A673 (cell line): Measurements from ENCODE around the gene SLC35B2.

Experiments used
- EZH2 ChIP-seq: fragments of 200-600 bp; sonication (generic); IDR thresholded peaks from 2 replicates; pipeline ENCODE4 v1.6.1; 2017; ENCODE audit warnings: borderline replicate concordance, low read depth, mild to moderate bottlenecking, mixed read lengths, antibody characterized with exemption, low read length; ENCODE audit not compliant: poor library complexity, severe bottlenecking
- TF ChIP-seq, protein P1 (sequence below): fragments of 300-800, 200-600 bp; sonication (generic); conservative IDR thresholded peaks from 2 replicates; pipeline ENCODE4 v1.5.1; 2017; ENCODE audit warnings: low read depth, mild to moderate bottlenecking, antibody characterized with exemption, low read length, moderate library complexity, mixed read lengths

DNA sequence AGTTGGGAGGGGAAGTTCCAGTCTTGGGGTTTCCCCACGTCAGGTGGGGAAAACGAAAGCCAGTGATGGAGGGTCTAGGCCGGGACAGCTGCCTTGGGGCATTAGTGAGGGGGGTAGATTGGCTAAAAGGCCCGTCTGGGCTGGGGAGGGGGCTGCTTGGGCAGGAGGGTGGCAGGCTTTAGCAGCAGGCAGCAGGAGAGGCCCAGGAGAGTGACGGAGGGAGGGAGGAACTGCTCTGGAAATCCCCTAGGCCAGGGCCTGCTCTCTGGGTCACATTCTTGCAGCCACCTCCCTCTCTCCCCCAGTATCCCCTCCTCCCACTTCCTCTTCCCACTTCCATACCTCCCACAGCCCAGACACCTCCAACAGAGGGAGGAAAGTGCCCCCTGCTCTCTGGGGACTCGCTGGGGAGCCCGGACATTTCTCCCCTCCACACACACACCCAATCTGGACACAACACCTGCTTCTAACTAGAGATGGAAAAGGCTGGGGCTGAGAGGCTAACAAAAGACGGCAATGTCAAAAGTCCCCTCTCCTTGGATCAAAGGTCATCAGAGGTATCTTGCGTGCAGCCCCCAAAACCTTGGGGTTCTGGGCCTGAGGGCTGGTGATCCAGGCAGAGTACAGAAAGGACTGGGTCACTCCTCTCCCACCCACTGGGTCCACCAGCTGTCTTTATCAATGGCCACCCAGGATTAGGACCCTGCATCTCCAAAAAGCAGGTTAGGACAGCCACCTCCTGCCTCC is 6.2 kb upstream of the SLC35B2 start:
- TF ChIP-seq, protein P1, sequence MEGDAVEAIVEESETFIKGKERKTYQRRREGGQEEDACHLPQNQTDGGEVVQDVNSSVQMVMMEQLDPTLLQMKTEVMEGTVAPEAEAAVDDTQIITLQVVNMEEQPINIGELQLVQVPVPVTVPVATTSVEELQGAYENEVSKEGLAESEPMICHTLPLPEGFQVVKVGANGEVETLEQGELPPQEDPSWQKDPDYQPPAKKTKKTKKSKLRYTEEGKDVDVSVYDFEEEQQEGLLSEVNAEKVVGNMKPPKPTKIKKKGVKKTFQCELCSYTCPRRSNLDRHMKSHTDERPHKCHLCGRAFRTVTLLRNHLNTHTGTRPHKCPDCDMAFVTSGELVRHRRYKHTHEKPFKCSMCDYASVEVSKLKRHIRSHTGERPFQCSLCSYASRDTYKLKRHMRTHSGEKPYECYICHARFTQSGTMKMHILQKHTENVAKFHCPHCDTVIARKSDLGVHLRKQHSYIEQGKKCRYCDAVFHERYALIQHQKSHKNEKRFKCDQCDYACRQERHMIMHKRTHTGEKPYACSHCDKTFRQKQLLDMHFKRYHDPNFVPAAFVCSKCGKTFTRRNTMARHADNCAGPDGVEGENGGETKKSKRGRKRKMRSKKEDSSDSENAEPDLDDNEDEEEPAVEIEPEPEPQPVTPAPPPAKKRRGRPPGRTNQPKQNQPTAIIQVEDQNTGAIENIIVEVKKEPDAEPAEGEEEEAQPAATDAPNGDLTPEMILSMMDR = no peak
- no peak for TF ChIP-seq EZH2
